SU-DHL-6 (cell line): ENCODE measurements around the gene GAMT.

Experiments used
- H2AFZ ChIP-seq: fragments of 200-600 bp; sonication (generic); 2 replicates; pipeline ENCODE4 v1.6.1; 2014; ENCODE audit warnings: low read depth, mild to moderate bottlenecking, moderate library complexity, mixed read lengths, antibody characterized with exemption, low read length; ENCODE audit not compliant: severe bottlenecking
- H3F3A ChIP-seq: fragments of 200-600 bp; shearing (Covaris generic); 2 replicates; pipeline ENCODE4 v1.6.0; 2016; ENCODE audit warnings: antibody characterized with exemption, mild to moderate bottlenecking; ENCODE audit not compliant: insufficient read depth
- H3K27ac ChIP-seq: fragments of 200-600 bp; sonication (generic); 2 replicates; pipeline ENCODE4 v1.5.1; 2016; ENCODE audit warnings: low read depth, mild to moderate bottlenecking, low read length, moderate library complexity, mixed read lengths
- H3K27me3 ChIP-seq: fragments of 200-600 bp; sonication (generic), shearing (Covaris generic); 2 replicates; pipeline ENCODE4 v1.6.0; 2014; ENCODE audit warnings: mild to moderate bottlenecking, low read length
- H3K36me3 ChIP-seq: fragments of 200-600 bp; sonication (generic); 2 replicates; pipeline ENCODE4 v1.6.1; 2014; ENCODE audit warnings: mild to moderate bottlenecking, low read length, mixed read lengths
- H3K4me2 ChIP-seq: fragments of 300-600, 200-600 bp; shearing (Covaris generic), sonication (generic); 2 replicates; pipeline ENCODE4 v1.6.0; 2014; ENCODE audit warnings: low read length, low read depth, mild to moderate bottlenecking; ENCODE audit not compliant: poor library complexity, severe bottlenecking
- H3K4me3 ChIP-seq: fragments of 200-600 bp; sonication (generic); 2 replicates; pipeline ENCODE4 v1.5.1; 2014; ENCODE audit warnings: antibody characterized with exemption, low read length, mild to moderate bottlenecking, mixed read lengths; ENCODE audit not compliant: insufficient read depth, poor library complexity, severe bottlenecking
- H3K79me2 ChIP-seq: fragments of 200-600 bp; sonication (generic); 2 replicates; pipeline ENCODE4 v1.6.1; 2014; ENCODE audit warnings: mild to moderate bottlenecking, low read length, moderate library complexity; ENCODE audit not compliant: insufficient read depth
- H3K9ac ChIP-seq: fragments of 200-600 bp; sonication (generic); 2 replicates; pipeline ENCODE4 v1.7.0; 2014; ENCODE audit warnings: mild to moderate bottlenecking, low read length
- H3K9me2 ChIP-seq: fragments of 200-600 bp; sonication (generic); replicated peaks from 2 replicates; pipeline ENCODE4 v1.6.1; 2014; ENCODE audit warnings: low read length; ENCODE audit not compliant: insufficient read depth
- H3K9me3 ChIP-seq: fragments of 200-600 bp; sonication (generic); 2 replicates; pipeline ENCODE4 v1.6.1; 2014; ENCODE audit warnings: low read length, mixed read lengths; ENCODE audit not compliant: insufficient read depth
- H4K20me1 ChIP-seq: fragments of 200-600 bp; sonication (generic); 2 replicates; pipeline ENCODE4 v1.6.1; 2014; ENCODE audit warnings: low read depth, mild to moderate bottlenecking, antibody characterized with exemption, low read length, moderate library complexity, mixed read lengths
- CTCF ChIP-seq: fragments of 200-600 bp; sonication (generic); IDR thresholded peaks from one replicate; pipeline ENCODE4 v1.5.1; 2017; ENCODE audit warnings: antibody characterized with exemption, mild to moderate bottlenecking, low read length, moderate library complexity; ENCODE audit not compliant: insufficient read depth, poor library complexity, severe bottlenecking
- EZH2phosphoT487 ChIP-seq: fragments of 200-600 bp; sonication (generic), shearing (Covaris generic); conservative IDR thresholded peaks from 2 replicates; pipeline ENCODE4 v1.6.1; 2018; ENCODE audit warnings: mild to moderate bottlenecking, antibody characterized with exemption, low read length, moderate library complexity, mixed read lengths

GAMT gene

GRCh38 chr19:1410789-1411188 lies 9.4 kb upstream of the GAMT start:
- Histone ChIP-seq H3K4me3 (no peak overlapping the region), H3K27ac (no peak overlapping the region), H3K27me3 (no peaks in the 10 kb centered on the region), H3K9me3 (no peaks in the 10 kb centered on the region), H3K36me3 (0 out of 2 replicates have a peak, but pooled peaks cover 3% of the 10 kb centered on the region), H2AFZ (no peak overlapping the region), H3K4me2 (peak overlapping the region; percentile 79), H3F3A (0 out of 2 replicates have a peak, but pooled peaks cover 6% of the 10 kb centered on the region), H3K9ac (peak overlapping the region; percentile 100; the same call in 1 of the 2 replicates), H4K20me1 (peaks cover 27% of the 10 kb centered on the region; the same call in 1 of the 2 replicates), H3K79me2 (peaks cover 81% of the 10 kb centered on the region), H3K9me2 (no peaks in the 10 kb centered on the region)
- TF ChIP-seq CTCF (no peak), EZH2phosphoT487 (no peak)

- H3K27me3 ChIP-seq, result no peaks in the 10 kb centered on the region
Observed at GRCh38 chr19:1410136-1410786, 8.9 kb upstream of the GAMT start.

GRCh38 chr19:1409204-1410005 lies 8.1 kb upstream of the GAMT start:
- peak overlapping the region; percentile 79 for H3K4me2 ChIP-seq
- 0 out of 2 replicates have a peak, but pooled peaks cover 3% of the 10 kb centered on the region for H3K36me3 ChIP-seq
- no peaks in the 10 kb centered on the region for H3K27me3 ChIP-seq
- 0 out of 2 replicates have a peak, but pooled peaks cover 6% of the 10 kb centered on the region for H3F3A ChIP-seq
- H2AFZ ChIP-seq, result no peak overlapping the region
- no peaks in the 10 kb centered on the region for H3K9me3 ChIP-seq
- TF ChIP-seq EZH2phosphoT487, result no peak
- no peak for TF ChIP-seq CTCF
- peaks cover 67% of the 10 kb centered on the region for H3K79me2 ChIP-seq
- peak overlapping the region; percentile 93 for H3K4me3 ChIP-seq
- no peak overlapping the region for H3K27ac ChIP-seq
- no peaks in the 10 kb centered on the region for H3K9me2 ChIP-seq
- peaks cover 21% of the 10 kb centered on the region; the same call in 1 of the 2 replicates for H4K20me1 ChIP-seq
- H3K9ac ChIP-seq, result peak overlapping the region; percentile 100

More at GRCh38 chr19:1410136-1410786, 8.9 kb upstream of the GAMT start:
- peak overlapping the region; percentile 79 for H3K4me2 ChIP-seq
- peaks cover 76% of the 10 kb centered on the region for H3K79me2 ChIP-seq
- peaks cover 27% of the 10 kb centered on the region; the same call in 1 of the 2 replicates for H4K20me1 ChIP-seq
- H3K36me3 ChIP-seq, result 0 out of 2 replicates have a peak, but pooled peaks cover 3% of the 10 kb centered on the region
- H2AFZ ChIP-seq, result no peak overlapping the region
- no peak overlapping the region for H3K27ac ChIP-seq
- peak overlapping the region; percentile 100 for H3K9ac ChIP-seq
- TF ChIP-seq CTCF, result no peak
- TF ChIP-seq EZH2phosphoT487, result no peak
- H3K9me2 ChIP-seq, result no peaks in the 10 kb centered on the region
- peak overlapping the region; percentile 93 for H3K4me3 ChIP-seq
- H3F3A ChIP-seq, result 0 out of 2 replicates have a peak, but pooled peaks cover 6% of the 10 kb centered on the region
- no peaks in the 10 kb centered on the region for H3K9me3 ChIP-seq
